GM21367 (cell line): ENCODE measurements around the gene MTA1.

Experiments used
- ATAC-seq: cut with Tn5 transposase; IDR thresholded peaks from one replicate; pipeline ENCODE4 v1.9.1; 2021; ENCODE audit not compliant: unreplicated experiment

The MTA1 gene

GRCh38 chr14:105419195-105420091 lies at the start of gene MTA1:
MTA1 (plus strand) TSS chr14:105419827; CDS start chr14:105420036, 209 bp downstream.
- no peak for ATAC-seq

GRCh38 chr14:105374389-105374788 lies 45.2 kb upstream of the MTA1 start:
- ATAC-seq: no peak

- no peak for ATAC-seq
Observed at GRCh38 chr14:105375635-105376057, 44.0 kb upstream of the MTA1 start.

GRCh38 chr14:105376521-105377440 lies 42.8 kb upstream of the MTA1 start:
- no peak for ATAC-seq

GRCh38 chr14:105377555-105378182 lies 42.0 kb upstream of the MTA1 start:
- ATAC-seq: no peak

GRCh38 chr14:105378199-105378598 lies 41.4 kb upstream of the MTA1 start:
- no peak for ATAC-seq

GRCh38 chr14:105378873-105379685 lies 40.5 kb upstream of the MTA1 start:
- ATAC-seq: no peak

GRCh38 chr14:105379946-105380345 lies 39.7 kb upstream of the MTA1 start:
- no peak for ATAC-seq

- ATAC-seq: no peak
Observed at GRCh38 chr14:105380756-105381155, 38.9 kb upstream of the MTA1 start.

- no peak for ATAC-seq
Observed at GRCh38 chr14:105381446-105382342, 37.9 kb upstream of the MTA1 start.

GRCh38 chr14:105382343-105383082 lies 37.1 kb upstream of the MTA1 start:
- no peak for ATAC-seq

- no peak for ATAC-seq
Observed at GRCh38 chr14:105383083-105383730, 36.4 kb upstream of the MTA1 start.

GRCh38 chr14:105384041-105384557 lies 35.5 kb upstream of the MTA1 start:
- ATAC-seq: no peak

GRCh38 chr14:105384605-105385321 lies 34.9 kb upstream of the MTA1 start:
- ATAC-seq: no peak

- ATAC-seq: no peak
Observed at GRCh38 chr14:105385322-105385637, 34.3 kb upstream of the MTA1 start.

- no peak for ATAC-seq
Observed at GRCh38 chr14:105385698-105386365, 33.8 kb upstream of the MTA1 start.
